Peyer's patch (tissue), 4 donors: ENCODE results near the gene LDLRAD3.

Source experiments
- POLR2A ChIP-seq, 2 donors: fragments of 450-650 bp; IDR thresholded peaks; one replicate each; pipeline ENCODE4 v1.5.1; 2017; ENCODE audit warnings: antibody characterized with exemption in 2 of 2, mild to moderate bottlenecking in 2 of 2, moderate library complexity in 2 of 2
- TF ChIP-seq, protein P1 (sequence below), 6 experiments: fragments of 450-650 bp in 4 of 6; fragments of 200-600 bp in 2 of 6; sonication (generic) in 1 of 6; IDR thresholded peaks; one replicate each; pipeline ENCODE4 v1.5.1; 2017 to 2019; ENCODE audit warnings: antibody characterized with exemption in 6 of 6, mild to moderate bottlenecking in 3 of 6, moderate library complexity in 1 of 6

DNA sequence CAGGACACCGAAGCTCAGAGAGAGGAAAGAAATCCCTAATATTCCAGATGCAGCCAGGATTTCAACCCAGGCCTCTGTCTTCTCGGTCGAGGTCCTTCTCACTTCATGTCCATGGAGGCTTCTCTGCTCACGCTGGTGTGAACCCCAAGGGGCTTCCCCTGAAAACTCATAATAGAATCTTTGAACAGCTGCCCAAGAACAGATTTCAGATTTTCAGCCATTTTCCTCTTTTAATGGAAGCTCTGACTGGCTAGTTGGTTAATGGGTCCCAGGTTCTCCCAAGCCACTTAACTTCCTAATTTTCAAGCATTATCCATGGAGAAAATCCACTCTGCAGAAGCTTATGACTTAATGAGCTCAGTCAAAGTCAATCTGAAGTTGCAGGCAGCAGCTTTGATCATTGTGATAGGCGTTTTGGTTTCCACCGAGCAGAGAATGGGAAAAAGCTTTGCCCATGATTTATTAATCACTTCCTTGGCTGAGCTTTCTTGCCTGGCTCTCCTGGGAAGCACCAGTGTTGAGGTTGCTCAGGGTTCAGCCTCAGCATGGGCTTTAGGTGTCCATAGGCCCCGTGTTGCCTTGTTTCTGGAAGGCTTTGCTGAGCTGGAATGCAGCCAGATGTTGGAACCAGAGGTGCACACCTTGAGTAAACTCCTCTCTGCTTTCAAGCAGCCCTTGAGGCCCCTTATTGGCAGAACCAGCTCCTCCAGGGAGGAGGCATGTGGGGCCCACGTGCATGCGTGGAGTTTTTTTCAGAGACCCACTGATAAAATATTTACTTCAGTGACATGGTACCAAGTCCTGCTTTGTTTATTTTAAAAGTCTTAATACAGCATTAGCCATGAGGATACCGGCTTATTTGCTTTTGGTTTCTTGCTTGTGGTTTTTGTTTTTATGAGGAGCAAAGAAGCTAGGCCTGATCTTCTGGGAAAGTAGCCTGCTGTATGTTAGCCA lies 25.5 kb downstream of the LDLRAD3 start:
- TF ChIP-seq, protein P1, sequence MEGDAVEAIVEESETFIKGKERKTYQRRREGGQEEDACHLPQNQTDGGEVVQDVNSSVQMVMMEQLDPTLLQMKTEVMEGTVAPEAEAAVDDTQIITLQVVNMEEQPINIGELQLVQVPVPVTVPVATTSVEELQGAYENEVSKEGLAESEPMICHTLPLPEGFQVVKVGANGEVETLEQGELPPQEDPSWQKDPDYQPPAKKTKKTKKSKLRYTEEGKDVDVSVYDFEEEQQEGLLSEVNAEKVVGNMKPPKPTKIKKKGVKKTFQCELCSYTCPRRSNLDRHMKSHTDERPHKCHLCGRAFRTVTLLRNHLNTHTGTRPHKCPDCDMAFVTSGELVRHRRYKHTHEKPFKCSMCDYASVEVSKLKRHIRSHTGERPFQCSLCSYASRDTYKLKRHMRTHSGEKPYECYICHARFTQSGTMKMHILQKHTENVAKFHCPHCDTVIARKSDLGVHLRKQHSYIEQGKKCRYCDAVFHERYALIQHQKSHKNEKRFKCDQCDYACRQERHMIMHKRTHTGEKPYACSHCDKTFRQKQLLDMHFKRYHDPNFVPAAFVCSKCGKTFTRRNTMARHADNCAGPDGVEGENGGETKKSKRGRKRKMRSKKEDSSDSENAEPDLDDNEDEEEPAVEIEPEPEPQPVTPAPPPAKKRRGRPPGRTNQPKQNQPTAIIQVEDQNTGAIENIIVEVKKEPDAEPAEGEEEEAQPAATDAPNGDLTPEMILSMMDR (IDR thresholded peaks at IDR 0.05) = no peak
- TF ChIP-seq POLR2A (IDR thresholded peaks at IDR 0.05) = no peak
